Measurements from ENCODE around the gene TRIO. TPM values are rescaled to one million over a fixed set of nuclear protein-coding genes. Genes with fewer than 3 reads are reported as not detected.

TRIO gene
- total and polyA plus RNA-seq, 2 donors (not counting 3 experiments of a cell fraction or from before 2014, with no cell fraction given) = 82.9 to 248 TPM

DNA sequence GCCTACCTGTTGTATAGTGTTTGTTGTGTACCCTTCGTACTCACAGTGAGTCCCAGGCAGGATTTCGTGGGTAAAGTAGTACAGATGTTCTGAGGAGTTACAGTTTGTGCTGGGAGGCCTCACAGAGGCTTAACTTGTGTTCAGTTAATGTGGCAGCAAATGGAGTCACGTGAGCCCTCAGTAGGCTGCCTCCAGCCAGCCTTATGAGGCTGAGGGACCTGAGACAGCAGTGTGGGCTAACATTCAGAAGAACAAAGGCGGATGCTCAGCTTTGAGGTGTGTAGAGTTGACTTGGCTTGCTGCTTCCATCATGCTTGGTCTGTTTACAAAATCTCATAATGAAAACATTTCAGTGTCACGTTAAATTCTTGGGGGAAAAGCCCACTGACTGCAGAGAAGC lies 118.1 kb downstream of the TRIO start:
- Histone ChIP-seq H2AFZ (ENCODE audit: low read depth, low read length) (no peak overlapping the region), H3K36me3 (ENCODE audit: control insufficient read depth in 2 of 2, extremely low read depth in 1 of 2, insufficient read depth in 2 of 2, low read length in 2 of 2) (no peaks in the 10 kb centered on the region), H3K9me1 (replicated peaks; ENCODE audit: control insufficient read depth, extremely low read depth, insufficient read depth, low read length) (no peaks in the 10 kb centered on the region), H3K4me3 (replicated peaks in 1 of 3; ENCODE audit: insufficient read depth in 1 of 3, low read depth in 1 of 3, low read length in 3 of 3) (no peak overlapping the region), H3K27ac (ENCODE audit: insufficient read depth, low read depth, low read length) (peak overlapping the region; percentile 11), H3K79me2 (ENCODE audit: control insufficient read depth, insufficient read depth, low read length) (peaks cover 89% of the 10 kb centered on the region), H3K4me2 (ENCODE audit: insufficient read depth, low read length) (no peak overlapping the region), H4K20me1 (replicated peaks; ENCODE audit: control insufficient read depth, extremely low read depth, insufficient read depth, low read length) (no peaks in the 10 kb centered on the region), H3K9ac (replicated peaks; ENCODE audit: extremely low read depth, insufficient read depth, low read length) (no peak overlapping the region), H3K4me1 (ENCODE audit: control insufficient read depth, extremely low read depth, insufficient read depth, low read length) (peaks cover 59% of the 10 kb centered on the region), H3K9me3 (replicated peaks; ENCODE audit: control insufficient read depth, insufficient read depth, low read length) (no peaks in the 10 kb centered on the region), H3K27me3 (ENCODE audit: control insufficient read depth in 2 of 2, insufficient read depth in 2 of 2, low read length in 2 of 2) (no peaks in the 10 kb centered on the region)
- intact Hi-C loops (cut with micrococcal nuclease) = no loop called here
- ChIA-PET POLR2A (no interaction called here), CTCF (interaction anchor here (3.4 kb wide), 1 partner anchor 9 kb away, joined by 10 read pairs; no protein-coding TSS in a partner anchor)
- dilution Hi-C loops (cut with MboI; ENCODE audit: extremely low pct_ligation_motif_present, low sequenced_read_pairs) = loop anchor here (25.0 kb wide), 1 partner anchor 124 kb away; the partner anchor contains the start of gene TRIO
- BruUV-seq (replicated peaks) = no TSS peak
- DNase-seq (ENCODE audit: low read depth, low spot score) (no peak), FAIRE-seq (no peak)
- TF ChIP-seq POLR2A (IDR thresholded peaks at IDR 0.05; ENCODE audit: low read depth, low read length) (no peak), EZH2 (IDR thresholded peaks at IDR 0.05; ENCODE audit: borderline replicate concordance, low read depth, low read length, severe bottlenecking) (no peak), MYC (IDR thresholded peaks at IDR 0.05; ENCODE audit: low read depth, low read length) (no peak), JUN (IDR thresholded peaks at IDR 0.05; ENCODE audit: borderline replicate concordance, insufficient read depth, insufficient read length, low read depth) (no peak), POLR2AphosphoS5 (IDR thresholded peaks at IDR 0.05; ENCODE audit: insufficient read depth, low read depth, low read length) (no peak), FOS (IDR thresholded peaks at IDR 0.05; ENCODE audit: borderline replicate concordance, insufficient read depth, low read length) (no peak), GATA2 (IDR thresholded peaks at IDR 0.05; ENCODE audit: insufficient read depth, insufficient read length, low read depth, low read length) (no peak)
- TF ChIP-seq, protein P1, sequence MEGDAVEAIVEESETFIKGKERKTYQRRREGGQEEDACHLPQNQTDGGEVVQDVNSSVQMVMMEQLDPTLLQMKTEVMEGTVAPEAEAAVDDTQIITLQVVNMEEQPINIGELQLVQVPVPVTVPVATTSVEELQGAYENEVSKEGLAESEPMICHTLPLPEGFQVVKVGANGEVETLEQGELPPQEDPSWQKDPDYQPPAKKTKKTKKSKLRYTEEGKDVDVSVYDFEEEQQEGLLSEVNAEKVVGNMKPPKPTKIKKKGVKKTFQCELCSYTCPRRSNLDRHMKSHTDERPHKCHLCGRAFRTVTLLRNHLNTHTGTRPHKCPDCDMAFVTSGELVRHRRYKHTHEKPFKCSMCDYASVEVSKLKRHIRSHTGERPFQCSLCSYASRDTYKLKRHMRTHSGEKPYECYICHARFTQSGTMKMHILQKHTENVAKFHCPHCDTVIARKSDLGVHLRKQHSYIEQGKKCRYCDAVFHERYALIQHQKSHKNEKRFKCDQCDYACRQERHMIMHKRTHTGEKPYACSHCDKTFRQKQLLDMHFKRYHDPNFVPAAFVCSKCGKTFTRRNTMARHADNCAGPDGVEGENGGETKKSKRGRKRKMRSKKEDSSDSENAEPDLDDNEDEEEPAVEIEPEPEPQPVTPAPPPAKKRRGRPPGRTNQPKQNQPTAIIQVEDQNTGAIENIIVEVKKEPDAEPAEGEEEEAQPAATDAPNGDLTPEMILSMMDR (IDR thresholded peaks at IDR 0.05; ENCODE audit: extremely low read depth in 1 of 2, insufficient read depth in 1 of 2, low read depth in 1 of 2, low read length in 2 of 2) = no peak
- TF ChIP-seq, protein P2, sequence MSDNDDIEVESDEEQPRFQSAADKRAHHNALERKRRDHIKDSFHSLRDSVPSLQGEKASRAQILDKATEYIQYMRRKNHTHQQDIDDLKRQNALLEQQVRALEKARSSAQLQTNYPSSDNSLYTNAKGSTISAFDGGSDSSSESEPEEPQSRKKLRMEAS (IDR thresholded peaks at IDR 0.05; ENCODE audit: insufficient read depth, insufficient read length) = no peak
